ENCODE measurements around the gene TRAFD1. TPM values are rescaled to one million over a fixed set of nuclear protein-coding genes. Genes with fewer than 3 reads are reported as not detected.

TRAFD1 gene
- polyA plus RNA-seq, 1 donor from 2014 or later, result 75.6 TPM

DNA sequence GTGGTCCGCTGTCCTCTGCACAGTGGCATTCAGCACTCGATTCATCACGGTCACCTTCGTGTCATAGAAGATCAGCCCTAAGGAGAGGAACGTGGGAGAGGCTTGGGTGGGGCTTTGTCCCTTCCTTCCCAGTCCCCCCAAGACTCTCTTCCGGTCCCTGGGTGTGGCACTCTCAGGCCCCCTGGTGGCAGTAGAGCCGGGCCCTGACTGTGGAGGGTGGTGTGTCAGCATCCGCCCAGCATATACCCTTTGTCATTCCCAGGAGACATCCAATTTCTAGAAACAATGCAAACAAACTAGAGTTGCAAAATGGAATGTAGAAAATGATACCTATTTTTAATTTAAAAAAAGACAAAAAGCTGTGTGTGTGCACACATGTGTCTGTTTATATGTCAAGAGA is 45.0 kb downstream of the TRAFD1 start:
- no peaks in the 10 kb centered on the region for H3K27me3 ChIP-seq (ENCODE audit: insufficient read depth, low read depth, low read length)
- TF ChIP-seq POLR2AphosphoS5 (IDR thresholded peaks at IDR 0.05) (no peak), EP300 (conservative IDR thresholded peaks at IDR 0.05; ENCODE audit: poor library complexity, severe bottlenecking) (no peak), SMC3 (conservative IDR thresholded peaks at IDR 0.05; ENCODE audit: poor library complexity) (no peak), CTCF (IDR thresholded peaks at IDR 0.05; ENCODE audit: poor library complexity, severe bottlenecking) (no peak), MXI1 (conservative IDR thresholded peaks at IDR 0.05; ENCODE audit: poor library complexity, severe bottlenecking) (no peak), RAD21 (conservative IDR thresholded peaks at IDR 0.05) (no peak), TAF1 (IDR thresholded peaks at IDR 0.05; ENCODE audit: low read depth) (no peak), EZH2 (IDR thresholded peaks at IDR 0.05; ENCODE audit: borderline replicate concordance, insufficient read depth, low read length, poor library complexity, severe bottlenecking) (no peak)
- TF ChIP-seq, protein P1, sequence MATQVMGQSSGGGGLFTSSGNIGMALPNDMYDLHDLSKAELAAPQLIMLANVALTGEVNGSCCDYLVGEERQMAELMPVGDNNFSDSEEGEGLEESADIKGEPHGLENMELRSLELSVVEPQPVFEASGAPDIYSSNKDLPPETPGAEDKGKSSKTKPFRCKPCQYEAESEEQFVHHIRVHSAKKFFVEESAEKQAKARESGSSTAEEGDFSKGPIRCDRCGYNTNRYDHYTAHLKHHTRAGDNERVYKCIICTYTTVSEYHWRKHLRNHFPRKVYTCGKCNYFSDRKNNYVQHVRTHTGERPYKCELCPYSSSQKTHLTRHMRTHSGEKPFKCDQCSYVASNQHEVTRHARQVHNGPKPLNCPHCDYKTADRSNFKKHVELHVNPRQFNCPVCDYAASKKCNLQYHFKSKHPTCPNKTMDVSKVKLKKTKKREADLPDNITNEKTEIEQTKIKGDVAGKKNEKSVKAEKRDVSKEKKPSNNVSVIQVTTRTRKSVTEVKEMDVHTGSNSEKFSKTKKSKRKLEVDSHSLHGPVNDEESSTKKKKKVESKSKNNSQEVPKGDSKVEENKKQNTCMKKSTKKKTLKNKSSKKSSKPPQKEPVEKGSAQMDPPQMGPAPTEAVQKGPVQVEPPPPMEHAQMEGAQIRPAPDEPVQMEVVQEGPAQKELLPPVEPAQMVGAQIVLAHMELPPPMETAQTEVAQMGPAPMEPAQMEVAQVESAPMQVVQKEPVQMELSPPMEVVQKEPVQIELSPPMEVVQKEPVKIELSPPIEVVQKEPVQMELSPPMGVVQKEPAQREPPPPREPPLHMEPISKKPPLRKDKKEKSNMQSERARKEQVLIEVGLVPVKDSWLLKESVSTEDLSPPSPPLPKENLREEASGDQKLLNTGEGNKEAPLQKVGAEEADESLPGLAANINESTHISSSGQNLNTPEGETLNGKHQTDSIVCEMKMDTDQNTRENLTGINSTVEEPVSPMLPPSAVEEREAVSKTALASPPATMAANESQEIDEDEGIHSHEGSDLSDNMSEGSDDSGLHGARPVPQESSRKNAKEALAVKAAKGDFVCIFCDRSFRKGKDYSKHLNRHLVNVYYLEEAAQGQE (IDR thresholded peaks at IDR 0.05; ENCODE audit: borderline replicate concordance), result no peak
- no peaks in the 10 kb centered on the region for H3F3A ChIP-seq (ENCODE audit: insufficient read depth, low read length, poor library complexity, severe bottlenecking)
- H3K9me3 ChIP-seq (ENCODE audit: low read length), result no peaks in the 10 kb centered on the region
- H3K36me3 ChIP-seq (ENCODE audit: insufficient read depth, low read length), result peaks cover 3% of the 10 kb centered on the region
- no peak overlapping the region for H2AFZ ChIP-seq (ENCODE audit: low read depth, low read length)
- no peaks in the 10 kb centered on the region for H4K20me1 ChIP-seq (ENCODE audit: insufficient read depth)
- H3K4me3 ChIP-seq (ENCODE audit: low read length), result no peak overlapping the region
- H3K27ac ChIP-seq (ENCODE audit: low read length), result no peak overlapping the region
- no peaks in the 10 kb centered on the region for H3K9me2 ChIP-seq (ENCODE audit: insufficient read depth, low read length)
- H3K9ac ChIP-seq (ENCODE audit: low read length), result no peak overlapping the region
- H3K4me2 ChIP-seq (ENCODE audit: low read length), result no peak overlapping the region
- H3K79me2 ChIP-seq (replicated peaks; ENCODE audit: insufficient read depth, low read length), result no peaks in the 10 kb centered on the region

DNA sequence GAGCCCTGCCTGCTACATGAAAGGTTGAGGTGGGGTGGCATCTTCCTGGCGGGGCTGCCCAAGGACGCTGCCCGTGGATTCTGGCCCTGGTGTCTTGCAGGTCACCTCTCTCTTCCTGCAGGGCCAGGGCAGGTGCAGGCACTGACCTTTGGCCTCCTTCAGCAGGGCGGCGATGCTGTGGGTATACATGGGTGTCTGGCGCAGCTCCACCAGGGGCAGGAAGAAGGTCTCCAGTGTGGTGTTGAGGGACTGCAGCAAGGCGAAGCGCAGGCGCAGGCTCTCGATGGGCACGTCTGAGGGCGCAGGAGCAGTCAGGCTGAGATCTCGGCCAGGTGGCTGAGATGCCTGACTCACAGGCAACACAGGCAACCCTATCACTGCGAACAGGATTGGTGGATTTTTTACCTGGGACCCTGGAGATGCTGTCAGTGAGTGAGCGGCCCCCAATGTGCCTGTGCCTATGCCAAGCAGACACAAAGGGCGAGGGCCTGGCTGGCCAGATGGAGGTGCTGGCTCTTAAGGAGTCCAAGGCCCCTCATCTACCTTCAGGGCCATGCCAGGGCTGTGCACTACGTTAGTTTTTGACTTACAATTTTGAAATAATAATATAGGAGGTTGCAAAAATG is 45.7 kb downstream of the TRAFD1 start:
- H3K79me2 ChIP-seq (replicated peaks; ENCODE audit: insufficient read depth, low read length), result no peaks in the 10 kb centered on the region
- H3K4me2 ChIP-seq (ENCODE audit: low read length), result no peak overlapping the region
- H3K9me3 ChIP-seq (ENCODE audit: low read length), result no peaks in the 10 kb centered on the region
- H3F3A ChIP-seq (ENCODE audit: insufficient read depth, low read length, poor library complexity, severe bottlenecking), result no peaks in the 10 kb centered on the region
- H3K9ac ChIP-seq (ENCODE audit: low read length), result no peak overlapping the region
- TF ChIP-seq TAF1 (IDR thresholded peaks at IDR 0.05; ENCODE audit: low read depth), result no peak
- TF ChIP-seq, protein P1 (IDR thresholded peaks at IDR 0.05; ENCODE audit: borderline replicate concordance), result no peak
- TF ChIP-seq EZH2 (IDR thresholded peaks at IDR 0.05; ENCODE audit: borderline replicate concordance, insufficient read depth, low read length, poor library complexity, severe bottlenecking), result no peak
- TF ChIP-seq RAD21 (conservative IDR thresholded peaks at IDR 0.05), result no peak
- no peaks in the 10 kb centered on the region for H4K20me1 ChIP-seq (ENCODE audit: insufficient read depth)
- H3K4me3 ChIP-seq (ENCODE audit: low read length), result no peak overlapping the region
- no peaks in the 10 kb centered on the region for H3K36me3 ChIP-seq (ENCODE audit: insufficient read depth, low read length)
- H3K27ac ChIP-seq (ENCODE audit: low read length), result no peak overlapping the region
- H2AFZ ChIP-seq (ENCODE audit: low read depth, low read length), result no peak overlapping the region
- H3K27me3 ChIP-seq (ENCODE audit: insufficient read depth, low read depth, low read length), result no peaks in the 10 kb centered on the region
- no peaks in the 10 kb centered on the region for H3K9me2 ChIP-seq (ENCODE audit: insufficient read depth, low read length)
